GM06990 (cell line): ENCODE results near the gene ESRRG.

Source experiments
- DNase-seq: peaks from one replicate; pipeline ENCODE4 v3.0.0-alpha.2; 2011; ENCODE audit not compliant: insufficient read length; ENCODE audit errors: extremely low read depth
- H3K27me3 ChIP-seq: replicated peaks from 2 replicates; pipeline ENCODE4 v1.6.0; 2011; ENCODE audit warnings: low read length; ENCODE audit not compliant: control insufficient read depth, insufficient read depth
- H3K36me3 ChIP-seq: 2 replicates; pipeline ENCODE4 v1.5.1; 2011; ENCODE audit warnings: low read length; ENCODE audit not compliant: control insufficient read depth, insufficient read depth
- H3K4me3 ChIP-seq: replicated peaks from 2 replicates; pipeline ENCODE4 v1.5.1; 2011; ENCODE audit warnings: low read depth, mild to moderate bottlenecking, control low read depth, low read length
- TF ChIP-seq, protein P1 (sequence below): IDR thresholded peaks from 2 replicates; pipeline ENCODE4 v1.5.1; 2011; ENCODE audit warnings: low read length, control low read depth, mild to moderate bottlenecking, inconsistent platforms; ENCODE audit not compliant: insufficient read depth, poor library complexity, severe bottlenecking

The ESRRG gene

DNA sequence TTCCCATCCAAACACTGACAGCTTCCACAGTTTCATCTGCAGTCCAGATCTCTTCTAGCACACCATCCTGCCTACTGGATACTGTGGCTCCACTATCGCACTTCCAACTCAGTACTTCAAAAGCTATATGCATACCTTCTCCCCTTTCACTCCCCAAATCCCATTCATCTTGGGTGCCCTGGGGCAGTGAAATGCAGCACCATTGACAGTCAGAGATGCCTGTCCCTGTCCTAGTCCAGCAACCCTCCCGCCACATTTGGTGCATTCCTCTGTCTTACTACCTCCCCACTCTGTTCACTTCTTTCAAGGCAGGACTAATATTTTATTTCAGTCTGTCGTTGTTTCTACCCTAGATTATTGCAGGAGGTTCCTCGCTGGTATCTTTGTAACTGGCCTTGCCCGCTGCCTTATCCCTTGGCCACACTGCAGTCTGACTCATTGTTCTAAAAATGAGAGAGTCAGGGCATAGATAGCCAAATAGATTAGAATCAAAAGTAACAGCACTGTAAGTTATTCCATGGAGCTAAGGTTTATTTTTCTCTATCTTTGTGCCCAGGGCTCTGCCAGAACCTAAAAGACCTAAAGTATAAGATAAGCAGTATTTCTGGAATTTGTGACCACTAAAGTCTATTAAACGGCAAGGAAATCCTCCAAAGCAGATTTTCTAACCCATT is 96.7 kb downstream of the ESRRG start:
- Histone ChIP-seq H3K4me3 (no peak overlapping the region), H3K36me3 (no peaks in the 10 kb centered on the region), H3K27me3 (no peaks in the 10 kb centered on the region)
- no peak for DNase-seq
- TF ChIP-seq, protein P1, sequence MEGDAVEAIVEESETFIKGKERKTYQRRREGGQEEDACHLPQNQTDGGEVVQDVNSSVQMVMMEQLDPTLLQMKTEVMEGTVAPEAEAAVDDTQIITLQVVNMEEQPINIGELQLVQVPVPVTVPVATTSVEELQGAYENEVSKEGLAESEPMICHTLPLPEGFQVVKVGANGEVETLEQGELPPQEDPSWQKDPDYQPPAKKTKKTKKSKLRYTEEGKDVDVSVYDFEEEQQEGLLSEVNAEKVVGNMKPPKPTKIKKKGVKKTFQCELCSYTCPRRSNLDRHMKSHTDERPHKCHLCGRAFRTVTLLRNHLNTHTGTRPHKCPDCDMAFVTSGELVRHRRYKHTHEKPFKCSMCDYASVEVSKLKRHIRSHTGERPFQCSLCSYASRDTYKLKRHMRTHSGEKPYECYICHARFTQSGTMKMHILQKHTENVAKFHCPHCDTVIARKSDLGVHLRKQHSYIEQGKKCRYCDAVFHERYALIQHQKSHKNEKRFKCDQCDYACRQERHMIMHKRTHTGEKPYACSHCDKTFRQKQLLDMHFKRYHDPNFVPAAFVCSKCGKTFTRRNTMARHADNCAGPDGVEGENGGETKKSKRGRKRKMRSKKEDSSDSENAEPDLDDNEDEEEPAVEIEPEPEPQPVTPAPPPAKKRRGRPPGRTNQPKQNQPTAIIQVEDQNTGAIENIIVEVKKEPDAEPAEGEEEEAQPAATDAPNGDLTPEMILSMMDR = no peak

DNA sequence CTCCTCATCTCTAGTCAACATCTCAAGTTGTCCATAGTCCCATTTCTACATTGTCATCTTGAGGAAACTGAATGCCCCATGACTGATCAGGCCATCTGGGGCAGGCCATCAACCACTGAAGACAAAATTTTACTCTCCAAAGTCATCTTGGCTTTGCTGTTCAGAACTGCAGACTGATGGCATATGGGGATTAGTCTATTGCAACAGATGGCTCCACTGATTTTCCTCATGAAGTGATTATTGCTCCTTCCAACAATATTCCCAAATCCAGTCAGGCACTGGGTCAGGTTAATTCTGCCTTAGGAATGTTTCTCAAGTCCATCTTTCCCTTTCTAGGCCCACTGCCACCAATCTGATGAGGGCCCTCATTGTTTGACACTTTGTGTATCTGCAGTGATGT is 101.7 kb downstream of the ESRRG start:
- DNase-seq = no peak
- Histone ChIP-seq H3K27me3 (no peaks in the 10 kb centered on the region), H3K4me3 (no peak overlapping the region), H3K36me3 (no peaks in the 10 kb centered on the region)
- TF ChIP-seq, protein P1 = no peak

DNA sequence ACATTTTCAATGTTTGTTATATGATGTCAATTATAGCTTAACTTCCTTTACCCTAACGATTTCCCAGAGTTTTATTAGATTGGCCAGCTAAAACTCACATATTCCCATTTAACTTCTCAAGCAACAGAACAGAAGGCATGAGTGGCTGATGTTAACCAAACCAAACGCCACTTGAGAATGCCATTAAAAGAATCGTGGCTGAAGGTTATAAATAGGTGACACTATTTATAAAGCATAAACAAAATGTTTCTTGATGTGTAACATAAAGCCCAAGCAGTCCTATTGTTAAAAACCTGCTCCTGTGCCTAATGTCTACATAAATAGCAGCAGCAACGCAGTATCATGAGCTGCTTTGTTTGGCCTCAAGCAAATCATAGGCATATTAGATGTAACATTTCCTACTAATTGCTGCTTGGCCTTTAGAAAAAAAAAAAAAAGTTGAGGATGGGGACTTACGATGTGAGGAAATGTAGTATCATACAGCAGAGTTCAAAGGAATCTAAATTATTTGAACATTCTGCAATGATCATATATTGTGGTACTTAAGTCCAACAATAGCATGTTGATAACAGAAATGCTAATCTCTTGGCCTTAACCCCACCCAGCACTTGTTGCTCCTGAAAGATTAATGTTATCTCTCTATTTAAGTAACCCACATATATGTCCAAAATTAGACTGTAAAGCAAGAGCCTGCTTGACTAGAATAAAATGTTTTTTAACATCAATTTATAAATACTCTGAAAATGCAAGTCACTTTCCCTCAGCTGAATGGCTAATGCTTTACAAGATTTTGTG is 106.0 kb downstream of the ESRRG start:
- Histone ChIP-seq H3K4me3 (no peak overlapping the region), H3K36me3 (no peaks in the 10 kb centered on the region), H3K27me3 (no peaks in the 10 kb centered on the region)
- TF ChIP-seq, protein P1 = no peak
- DNase-seq = no peak

DNA sequence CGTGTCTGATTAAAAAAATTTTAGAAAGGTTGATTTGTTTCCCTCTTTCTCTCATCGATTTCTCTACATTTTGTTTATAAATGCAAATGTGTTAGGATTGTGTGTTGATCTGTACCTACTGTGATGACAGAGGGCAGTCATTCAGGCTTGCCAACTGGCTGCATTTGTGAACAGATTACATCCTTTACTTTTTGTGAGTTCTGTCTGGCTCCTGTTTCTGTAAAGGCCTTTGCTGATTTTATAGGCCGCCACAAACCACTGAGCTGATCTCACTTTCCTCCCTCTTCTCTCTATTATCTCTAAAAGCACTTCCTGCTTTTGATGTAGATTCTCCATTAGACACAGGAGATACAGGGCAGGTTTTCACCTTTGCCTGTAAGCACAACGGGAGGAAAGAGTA is 106.8 kb downstream of the ESRRG start:
- Histone ChIP-seq H3K27me3 (no peaks in the 10 kb centered on the region), H3K4me3 (no peak overlapping the region), H3K36me3 (no peaks in the 10 kb centered on the region)
- DNase-seq = no peak
- TF ChIP-seq, protein P1 = no peak

DNA sequence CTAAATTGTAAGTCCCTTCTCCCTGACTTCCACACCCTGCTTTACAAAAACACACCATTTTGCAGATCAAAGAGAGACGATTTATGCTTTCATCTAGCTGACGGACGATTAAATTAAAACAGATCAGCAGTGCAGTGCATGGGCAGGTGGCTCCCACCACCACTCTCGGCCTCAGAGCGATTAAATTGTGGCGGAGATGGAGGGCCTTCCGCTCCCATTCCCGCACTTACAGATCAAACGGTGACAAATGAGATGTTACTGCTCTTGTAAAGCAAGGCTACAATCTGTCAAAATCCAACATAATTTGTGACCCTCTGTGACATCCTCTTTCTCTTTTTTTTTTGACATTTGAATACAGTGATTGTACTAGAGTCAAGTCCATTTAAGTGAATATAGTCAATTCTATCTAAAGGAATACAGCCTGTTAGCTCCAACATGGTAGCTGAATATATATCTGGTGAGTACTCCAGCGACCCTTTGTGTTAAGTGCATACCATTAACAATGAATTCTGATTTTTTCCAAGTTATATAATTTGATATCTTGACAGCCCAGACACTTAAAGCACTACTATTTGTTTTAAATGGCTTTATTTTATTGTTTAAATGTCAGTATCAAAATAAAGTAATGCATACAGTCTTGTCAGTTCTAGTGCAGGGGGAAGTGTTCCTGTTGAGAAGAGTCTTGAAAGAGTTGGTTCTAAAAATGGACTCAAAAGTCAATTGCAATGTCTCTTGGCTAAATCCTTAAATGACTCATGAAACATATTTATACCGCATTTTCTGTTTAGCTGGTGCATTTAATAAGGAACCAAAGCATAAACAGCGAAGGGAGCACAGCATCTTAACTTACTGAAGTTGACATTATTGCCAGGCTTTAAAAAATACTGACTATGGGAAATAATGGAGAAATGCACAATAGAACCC is 109.0 kb downstream of the ESRRG start:
- H3K4me3 ChIP-seq = no peak overlapping the region
- no peaks in the 10 kb centered on the region for H3K27me3 ChIP-seq
- DNase-seq = no peak
- H3K36me3 ChIP-seq = no peaks in the 10 kb centered on the region
- TF ChIP-seq, protein P1 = no peak
